Ovary (tissue), 3 donors: ENCODE results near the gene ACKR4.

ENCODE experiments used
- EP300 ChIP-seq: sonication (generic); formaldehyde crosslinking; IDR thresholded peaks from one replicate; pipeline ENCODE4 v1.6.1; 2017; ENCODE audit warnings: antibody characterized with exemption
- POLR2A ChIP-seq: fragments of 450-650 bp; IDR thresholded peaks from one replicate; pipeline ENCODE4 v1.6.1; 2017; ENCODE audit warnings: antibody characterized with exemption, mild to moderate bottlenecking, moderate library complexity
- TF ChIP-seq, protein P1 (sequence below), 3 donors: fragments of 450-650 bp in 2 of 3; fragments of 200-600 bp in 1 of 3; IDR thresholded peaks; one replicate each; pipeline versions ENCODE4 v1.5.1 to v1.8.0; 2016 to 2022; ENCODE audit warnings: antibody characterized with exemption in 3 of 3, mild to moderate bottlenecking in 1 of 3
- donor health status: DM: no; HTN: no; CAD: no.

DNA sequence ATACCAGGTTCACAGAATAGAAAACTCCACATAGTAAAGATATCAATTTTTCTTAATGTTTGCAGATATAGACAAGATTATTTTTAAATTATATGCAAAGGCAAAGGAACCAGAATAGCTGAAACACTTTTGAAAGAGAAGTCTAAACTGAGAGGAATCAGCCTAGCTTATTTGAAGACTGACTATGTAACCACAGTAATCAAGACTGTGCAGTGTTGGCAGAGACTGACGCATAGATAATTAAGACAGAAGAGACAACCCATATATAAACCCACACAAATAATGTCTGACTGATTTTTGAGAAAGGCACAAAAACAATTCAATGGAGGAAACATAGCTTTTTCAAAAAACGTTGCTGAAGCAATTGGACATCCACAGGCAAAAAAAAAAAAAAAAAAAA is 28.6 kb upstream of the ACKR4 start:
- TF ChIP-seq, protein P1, sequence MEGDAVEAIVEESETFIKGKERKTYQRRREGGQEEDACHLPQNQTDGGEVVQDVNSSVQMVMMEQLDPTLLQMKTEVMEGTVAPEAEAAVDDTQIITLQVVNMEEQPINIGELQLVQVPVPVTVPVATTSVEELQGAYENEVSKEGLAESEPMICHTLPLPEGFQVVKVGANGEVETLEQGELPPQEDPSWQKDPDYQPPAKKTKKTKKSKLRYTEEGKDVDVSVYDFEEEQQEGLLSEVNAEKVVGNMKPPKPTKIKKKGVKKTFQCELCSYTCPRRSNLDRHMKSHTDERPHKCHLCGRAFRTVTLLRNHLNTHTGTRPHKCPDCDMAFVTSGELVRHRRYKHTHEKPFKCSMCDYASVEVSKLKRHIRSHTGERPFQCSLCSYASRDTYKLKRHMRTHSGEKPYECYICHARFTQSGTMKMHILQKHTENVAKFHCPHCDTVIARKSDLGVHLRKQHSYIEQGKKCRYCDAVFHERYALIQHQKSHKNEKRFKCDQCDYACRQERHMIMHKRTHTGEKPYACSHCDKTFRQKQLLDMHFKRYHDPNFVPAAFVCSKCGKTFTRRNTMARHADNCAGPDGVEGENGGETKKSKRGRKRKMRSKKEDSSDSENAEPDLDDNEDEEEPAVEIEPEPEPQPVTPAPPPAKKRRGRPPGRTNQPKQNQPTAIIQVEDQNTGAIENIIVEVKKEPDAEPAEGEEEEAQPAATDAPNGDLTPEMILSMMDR (IDR thresholded peaks at IDR 0.05) = no peak
- TF ChIP-seq POLR2A = no peak
- no peak for TF ChIP-seq EP300
